Left ventricle myocardium inferior (tissue), 1 donor: ENCODE data around the gene FCRL3. TPM values are rescaled to one million over a fixed set of nuclear protein-coding genes. Genes with fewer than 3 reads are reported as not detected.

ENCODE experiments used
- DNase-seq: peaks from one replicate; pipeline ENCODE4 v3.0.0-alpha.2; 2020
- H3K27ac ChIP-seq: fragments of 200-600 bp; replicated peaks from 2 replicates; pipeline ENCODE4 v1.8.0; 2021
- H3K27me3 ChIP-seq: fragments of 200-600 bp; 2 replicates; pipeline ENCODE4 v1.8.0; 2021; ENCODE audit warnings: low read depth
- H3K36me3 ChIP-seq: fragments of 200-600 bp; 2 replicates; pipeline ENCODE4 v1.8.0; 2021
- H3K4me1 ChIP-seq: fragments of 200-600 bp; 2 replicates; pipeline ENCODE4 v1.8.0; 2021
- H3K4me3 ChIP-seq: fragments of 200-600 bp; 2 replicates; pipeline ENCODE4 v1.8.0; 2021; ENCODE audit warnings: mild to moderate bottlenecking, moderate library complexity
- H3K9me3 ChIP-seq: fragments of 200-600 bp; replicated peaks from 2 replicates; pipeline ENCODE4 v1.8.0; 2021
- CTCF ChIP-seq: fragments of 200-600 bp; IDR thresholded peaks from 2 replicates; pipeline ENCODE4 v1.8.0; 2021; ENCODE audit warnings: antibody characterized with exemption, mild to moderate bottlenecking, borderline replicate concordance
- intact Hi-C: fragments of 100-400 bp; cut with micrococcal nuclease; formaldehyde crosslinking; loops from one replicate; pipeline ENCODE4 v1.11.0; 2022
- total RNA-seq: library from RNA; stranded (reverse); fragmentation: NEBNext Ultra II Directional; extraction: Animal tissue kit (Norgen Biotek cat#: 25700); gene quantifications from one replicate; pipeline ENCODE4 v1.2.1, GENCODE V29; 2021
- donor health status: DM: no; HTN: yes; CAD: no; lungs with severe emphysema.

The FCRL3 gene
- total RNA-seq, 1 donor from 2014 or later, result 0.08 TPM

- DNase-seq, result no peak
- no peak overlapping the region for H3K4me3 ChIP-seq
- intact Hi-C loops, result no loop called here
- peaks cover 22% of the 10 kb centered on the region for H3K9me3 ChIP-seq
- H3K36me3 ChIP-seq, result no peaks in the 10 kb centered on the region
- no peaks in the 10 kb centered on the region for H3K4me1 ChIP-seq
- H3K27me3 ChIP-seq, result peaks cover 9% of the 10 kb centered on the region
- TF ChIP-seq CTCF, result no peak
- H3K27ac ChIP-seq, result no peak overlapping the region
Observed at GRCh38 chr1:157725221-157725577, 24.6 kb upstream of the FCRL3 start.

GRCh38 chr1:157724537-157725220, 24.1 kb upstream of the FCRL3 start:
- peaks cover 9% of the 10 kb centered on the region for H3K27me3 ChIP-seq
- intact Hi-C loops, result no loop called here
- no peak for DNase-seq
- no peak for TF ChIP-seq CTCF
- no peaks in the 10 kb centered on the region for H3K36me3 ChIP-seq
- H3K9me3 ChIP-seq, result peaks cover 22% of the 10 kb centered on the region
- H3K4me3 ChIP-seq, result no peak overlapping the region
- H3K4me1 ChIP-seq, result no peaks in the 10 kb centered on the region
- no peak overlapping the region for H3K27ac ChIP-seq

GRCh38 chr1:157723157-157723556, 22.6 kb upstream of the FCRL3 start:
- Histone ChIP-seq H3K36me3 (no peaks in the 10 kb centered on the region), H3K27me3 (peaks cover 9% of the 10 kb centered on the region), H3K9me3 (peaks cover 22% of the 10 kb centered on the region), H3K27ac (no peak overlapping the region), H3K4me1 (no peaks in the 10 kb centered on the region), H3K4me3 (no peak overlapping the region)
- intact Hi-C loops, result no loop called here
- TF ChIP-seq CTCF, result no peak
- no peak for DNase-seq

GRCh38 chr1:157721985-157722384, 21.4 kb upstream of the FCRL3 start:
- peaks cover 5% of the 10 kb centered on the region for H3K27me3 ChIP-seq
- peaks cover 22% of the 10 kb centered on the region for H3K9me3 ChIP-seq
- intact Hi-C loops, result no loop called here
- H3K36me3 ChIP-seq, result no peaks in the 10 kb centered on the region
- H3K4me1 ChIP-seq, result no peaks in the 10 kb centered on the region
- no peak overlapping the region for H3K27ac ChIP-seq
- TF ChIP-seq CTCF, result no peak
- H3K4me3 ChIP-seq, result no peak overlapping the region
- no peak for DNase-seq

- Histone ChIP-seq H3K36me3 (no peaks in the 10 kb centered on the region), H3K27ac (no peak overlapping the region), H3K4me1 (no peaks in the 10 kb centered on the region), H3K9me3 (no peaks in the 10 kb centered on the region), H3K4me3 (no peak overlapping the region), H3K27me3 (no peaks in the 10 kb centered on the region)
- intact Hi-C loops, result no loop called here
- no peak for DNase-seq
- TF ChIP-seq CTCF, result no peak
Observed at GRCh38 chr1:157715736-157716135, 15.2 kb upstream of the FCRL3 start.
